HCT116 (cell line): ENCODE results near the gene TUBA4B.

Experiments
- CTCF ChIP-seq, 3 experiments: fragments of 200-600 bp in 1 of 3; sonication (generic) in 1 of 3; IDR thresholded peaks in 2 of 3; conservative IDR thresholded peaks in 1 of 3; 2 replicates each; pipeline ENCODE4 v1.5.1; 2012 to 2017; ENCODE audit warnings: low read depth in 2 of 3, low read length in 2 of 3, antibody characterized with exemption in 1 of 3, borderline replicate concordance in 1 of 3, control low read depth in 1 of 3, mild to moderate bottlenecking in 1 of 3, mixed read lengths in 1 of 3, mixed run types in 1 of 3, moderate library complexity in 1 of 3; ENCODE audit not compliant: insufficient read depth in 1 of 3
- POLR2A ChIP-seq: IDR thresholded peaks from 2 replicates; pipeline ENCODE4 v1.7.0; 2011; ENCODE audit warnings: borderline replicate concordance; ENCODE audit not compliant: insufficient read depth, insufficient read length; ENCODE audit errors: extremely low read depth

- TF ChIP-seq CTCF (IDR thresholded peaks at IDR 0.05 in 2 of 3, conservative IDR thresholded peaks at IDR 0.05 in 1 of 3; ENCODE audit: borderline replicate concordance in 1 of 3, insufficient read depth in 1 of 3, low read depth in 2 of 3, low read length in 2 of 3) (no peak), POLR2A (no peak)
These were observed 7.2 kb upstream of the TUBA4B start for GRCh38 chr2:219245899-219246230.
